ENCODE results near the gene SPRR1A.
"Not testable (repeated sequence)": the region's sequence is repeated elsewhere in the genome, so short reads cannot be mapped to it uniquely, and the experiment has no call there.

Gene SPRR1A

GRCh38 chr1:152996633-152997400 is 12.9 kb downstream of the SPRR1A start:
- Mint-ChIP-seq H3K36me3 (no peaks in the 10 kb centered on the region), H3K4me1 (no peaks in the 10 kb centered on the region), H3K4me3 (no peak overlapping the region), H3K9me3 (no peaks in the 10 kb centered on the region), H3K27me3 (peaks cover 13% of the 10 kb centered on the region), H3K27ac (no peak overlapping the region)

GRCh38 chr1:152997901-152998300 is 14.0 kb downstream of the SPRR1A start:
- H3K4me3 Mint-ChIP-seq, result no peak overlapping the region
- H3K36me3 Mint-ChIP-seq, result no peaks in the 10 kb centered on the region
- peaks cover 13% of the 10 kb centered on the region for H3K27me3 Mint-ChIP-seq
- no peaks in the 10 kb centered on the region for H3K9me3 Mint-ChIP-seq
- no peak overlapping the region for H3K27ac Mint-ChIP-seq
- no peaks in the 10 kb centered on the region for H3K4me1 Mint-ChIP-seq

- Mint-ChIP-seq H3K27ac (no peak overlapping the region), H3K9me3 (no peaks in the 10 kb centered on the region), H3K27me3 (peaks cover 13% of the 10 kb centered on the region)
Measured at GRCh38 chr1:152998476-152998875, 14.6 kb downstream of the SPRR1A start.

GRCh38 chr1:152999818-153000217 is 15.9 kb downstream of the SPRR1A start:
- no peak overlapping the region for H3K4me3 Mint-ChIP-seq
- H3K4me1 Mint-ChIP-seq, result no peaks in the 10 kb centered on the region
- H3K27ac Mint-ChIP-seq, result no peak overlapping the region
- H3K27me3 Mint-ChIP-seq, result peaks cover 13% of the 10 kb centered on the region
- no peaks in the 10 kb centered on the region for H3K36me3 Mint-ChIP-seq
- H3K9me3 Mint-ChIP-seq, result no peaks in the 10 kb centered on the region

More at GRCh38 chr1:152998476-152998875, 14.6 kb downstream of the SPRR1A start:
- no peaks in the 10 kb centered on the region for H3K4me1 Mint-ChIP-seq
- no peak overlapping the region for H3K4me3 Mint-ChIP-seq
- H3K36me3 Mint-ChIP-seq, result no peaks in the 10 kb centered on the region

- Mint-ChIP-seq H3K4me1 (no peaks in the 10 kb centered on the region), H3K4me3 (no peak overlapping the region), H3K36me3 (no peaks in the 10 kb centered on the region), H3K27ac (no peak overlapping the region), H3K27me3 (peaks cover 11% of the 10 kb centered on the region), H3K9me3 (no peaks in the 10 kb centered on the region)
Measured at GRCh38 chr1:153000294-153000693, 16.4 kb downstream of the SPRR1A start.

- H3K27ac Mint-ChIP-seq, result no peak within 1 kb of the TSS
- H3K4me3 Mint-ChIP-seq, result no peak within 1 kb of the TSS
- no peaks in the 10 kb centered on the region for H3K36me3 Mint-ChIP-seq
- H3K9me3 Mint-ChIP-seq, result no peaks in the 10 kb centered on the region
- H3K27me3 Mint-ChIP-seq, result peaks cover 10% of the 10 kb centered on the region
- no peaks in the 10 kb centered on the region for H3K4me1 Mint-ChIP-seq
Measured at GRCh38 chr1:153001382-153001781, 17.5 kb downstream of the SPRR1A start, which contains the start of gene SPRR3. TSS of gene SPRR3 (plus strand) at chr1:153001749. CDS start at chr1:153003021, 1,272 bp downstream.

- not testable (repeated sequence) for H3K27me3 Mint-ChIP-seq, H3K27ac Mint-ChIP-seq, H3K36me3 Mint-ChIP-seq, H3K4me3 Mint-ChIP-seq, H3K4me1 Mint-ChIP-seq, H3K9me3 Mint-ChIP-seq
Measured at GRCh38 chr1:153011235-153011758, 27.4 kb downstream of the SPRR1A start.

- H3K36me3 Mint-ChIP-seq, H3K9me3 Mint-ChIP-seq, H3K27ac Mint-ChIP-seq: not testable (repeated sequence)
Measured at GRCh38 chr1:153021829-153022228, 37.9 kb downstream of the SPRR1A start.

GRCh38 chr1:153022340-153022739 is 38.5 kb downstream of the SPRR1A start:
- H3K9me3 Mint-ChIP-seq, H3K4me3 Mint-ChIP-seq, H3K4me1 Mint-ChIP-seq, H3K27ac Mint-ChIP-seq, H3K36me3 Mint-ChIP-seq: not testable (repeated sequence)
- H3K27me3 Mint-ChIP-seq, result peaks cover 28% of the 10 kb centered on the region

More at GRCh38 chr1:153021829-153022228, 37.9 kb downstream of the SPRR1A start:
- H3K4me3 Mint-ChIP-seq, H3K4me1 Mint-ChIP-seq: not testable (repeated sequence)
- H3K27me3 Mint-ChIP-seq, result peaks cover 28% of the 10 kb centered on the region

- H3K27ac Mint-ChIP-seq, result no peak overlapping the region
- H3K27me3 Mint-ChIP-seq, result peaks cover 25% of the 10 kb centered on the region
- no peaks in the 10 kb centered on the region for H3K36me3 Mint-ChIP-seq
- no peaks in the 10 kb centered on the region for H3K4me1 Mint-ChIP-seq
- no peaks in the 10 kb centered on the region for H3K9me3 Mint-ChIP-seq
- no peak overlapping the region for H3K4me3 Mint-ChIP-seq
Measured at GRCh38 chr1:153023109-153023508, 39.2 kb downstream of the SPRR1A start.

GRCh38 chr1:153024413-153024812 is 40.5 kb downstream of the SPRR1A start:
- H3K27me3 Mint-ChIP-seq, result peaks cover 25% of the 10 kb centered on the region
- H3K36me3 Mint-ChIP-seq, result no peaks in the 10 kb centered on the region
- H3K4me1 Mint-ChIP-seq, result no peaks in the 10 kb centered on the region
- H3K9me3 Mint-ChIP-seq, result no peaks in the 10 kb centered on the region
- no peak overlapping the region for H3K4me3 Mint-ChIP-seq
- H3K27ac Mint-ChIP-seq, result no peak overlapping the region

- H3K4me3 Mint-ChIP-seq, result no peak overlapping the region
Measured at GRCh38 chr1:153025797-153026196, 41.9 kb downstream of the SPRR1A start.

GRCh38 chr1:153028766-153029165 is 44.9 kb downstream of the SPRR1A start:
- Mint-ChIP-seq H3K4me1 (no peaks in the 10 kb centered on the region), H3K4me3 (no peak overlapping the region), H3K27ac (no peak overlapping the region), H3K36me3 (no peaks in the 10 kb centered on the region), H3K27me3 (peaks cover 9% of the 10 kb centered on the region), H3K9me3 (no peaks in the 10 kb centered on the region)

More at GRCh38 chr1:153025797-153026196, 41.9 kb downstream of the SPRR1A start:
- Mint-ChIP-seq H3K27me3 (peaks cover 21% of the 10 kb centered on the region), H3K9me3 (no peaks in the 10 kb centered on the region), H3K4me1 (no peaks in the 10 kb centered on the region), H3K27ac (no peak overlapping the region), H3K36me3 (no peaks in the 10 kb centered on the region)

GRCh38 chr1:153030895-153031294 is 47.0 kb downstream of the SPRR1A start, which contains the start of gene SPRR1B:
TSS of gene SPRR1B (plus strand) at chr1:153031203. CDS start at chr1:153032346, 1,143 bp downstream.
- no peak within 1 kb of the TSS for H3K4me3 Mint-ChIP-seq
- H3K36me3 Mint-ChIP-seq, result no peaks in the 10 kb centered on the region
- no peaks in the 10 kb centered on the region for H3K9me3 Mint-ChIP-seq
- peaks cover 9% of the 10 kb centered on the region for H3K27me3 Mint-ChIP-seq
- H3K4me1 Mint-ChIP-seq, result no peaks in the 10 kb centered on the region
- no peak within 1 kb of the TSS for H3K27ac Mint-ChIP-seq

GRCh38 chr1:153032073-153032472 is 48.2 kb downstream of the SPRR1A start:
- Mint-ChIP-seq H3K36me3 (no peaks in the 10 kb centered on the region), H3K27me3 (peaks cover 7% of the 10 kb centered on the region), H3K9me3 (no peaks in the 10 kb centered on the region), H3K27ac (no peak overlapping the region), H3K4me3 (no peak overlapping the region), H3K4me1 (no peaks in the 10 kb centered on the region)

- Mint-ChIP-seq H3K27ac (no peak overlapping the region), H3K4me3 (no peak overlapping the region), H3K9me3 (no peaks in the 10 kb centered on the region), H3K4me1 (no peaks in the 10 kb centered on the region), H3K27me3 (peaks cover 10% of the 10 kb centered on the region), H3K36me3 (no peaks in the 10 kb centered on the region)
Measured at GRCh38 chr1:153032677-153033308, 48.9 kb downstream of the SPRR1A start.

Measured in activated naive CD4-positive, alpha-beta T cell treated with anti-CD3 and anti-CD28 coated beads, Interleukin-2, amount 50 U/mL, for 24 hours (primary cell).